ENCODE results near the gene HYAL1.

DNA sequence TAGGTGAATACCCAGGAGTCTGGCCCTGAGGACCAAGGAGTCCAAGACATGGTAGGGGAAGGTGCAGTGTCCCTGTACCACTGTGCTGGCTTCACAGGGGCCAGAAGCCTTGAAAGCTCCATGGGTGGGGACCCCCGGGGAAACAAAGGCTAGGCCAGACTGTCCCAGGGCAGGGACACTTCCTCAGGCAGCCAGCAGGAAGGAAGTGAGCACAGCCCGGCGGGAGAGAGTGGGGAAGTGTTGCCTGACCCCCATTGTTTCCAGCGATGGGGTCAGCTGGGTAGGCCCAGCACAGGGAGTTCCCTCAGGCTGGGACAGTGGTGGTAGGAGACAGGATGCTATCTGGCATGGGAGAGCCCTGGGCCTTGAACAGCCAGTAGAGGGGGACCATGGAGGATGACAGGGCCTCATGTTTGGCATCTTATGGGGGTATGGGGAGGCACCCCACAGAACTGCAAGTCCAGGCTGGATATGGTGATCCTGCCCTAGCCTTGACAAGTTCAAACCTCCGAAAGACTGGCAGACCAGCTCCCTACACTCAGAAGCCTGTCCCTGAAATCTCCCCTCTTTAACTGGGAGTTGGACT is 20.3 kb upstream of the HYAL1 start:
- TF ChIP-seq ARNTL (CRISPR knock-in tag; IDR thresholded peaks at IDR 0.05; ENCODE audit: borderline replicate concordance, low read depth) (no peak), PPARA (CRISPR knock-in tag; IDR thresholded peaks at IDR 0.05; ENCODE audit: borderline replicate concordance) (no peak), ESRRG (CRISPR knock-in tag; IDR thresholded peaks at IDR 0.05) (no peak), ZNF8 (CRISPR knock-in tag; IDR thresholded peaks at IDR 0.05) (no peak), GLIS3 (CRISPR knock-in tag; IDR thresholded peaks at IDR 0.05) (no peak), ZNF70 (CRISPR knock-in tag; IDR thresholded peaks at IDR 0.05) (no peak), CSDC2 (CRISPR knock-in tag; IDR thresholded peaks at IDR 0.05) (no peak), RARB (CRISPR knock-in tag; IDR thresholded peaks at IDR 0.05) (no peak), ZFP30 (CRISPR knock-in tag; IDR thresholded peaks at IDR 0.05) (no peak)
- TF ChIP-seq, protein P1, sequence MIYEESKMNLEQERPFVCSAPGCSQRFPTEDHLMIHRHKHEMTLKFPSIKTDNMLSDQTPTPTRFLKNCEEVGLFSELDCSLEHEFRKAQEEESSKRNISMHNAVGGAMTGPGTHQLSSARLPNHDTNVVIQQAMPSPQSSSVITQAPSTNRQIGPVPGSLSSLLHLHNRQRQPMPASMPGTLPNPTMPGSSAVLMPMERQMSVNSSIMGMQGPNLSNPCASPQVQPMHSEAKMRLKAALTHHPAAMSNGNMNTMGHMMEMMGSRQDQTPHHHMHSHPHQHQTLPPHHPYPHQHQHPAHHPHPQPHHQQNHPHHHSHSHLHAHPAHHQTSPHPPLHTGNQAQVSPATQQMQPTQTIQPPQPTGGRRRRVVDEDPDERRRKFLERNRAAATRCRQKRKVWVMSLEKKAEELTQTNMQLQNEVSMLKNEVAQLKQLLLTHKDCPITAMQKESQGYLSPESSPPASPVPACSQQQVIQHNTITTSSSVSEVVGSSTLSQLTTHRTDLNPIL (CRISPR knock-in tag; IDR thresholded peaks at IDR 0.05; ENCODE audit: low read depth) = no peak
- TF ChIP-seq, protein P2, sequence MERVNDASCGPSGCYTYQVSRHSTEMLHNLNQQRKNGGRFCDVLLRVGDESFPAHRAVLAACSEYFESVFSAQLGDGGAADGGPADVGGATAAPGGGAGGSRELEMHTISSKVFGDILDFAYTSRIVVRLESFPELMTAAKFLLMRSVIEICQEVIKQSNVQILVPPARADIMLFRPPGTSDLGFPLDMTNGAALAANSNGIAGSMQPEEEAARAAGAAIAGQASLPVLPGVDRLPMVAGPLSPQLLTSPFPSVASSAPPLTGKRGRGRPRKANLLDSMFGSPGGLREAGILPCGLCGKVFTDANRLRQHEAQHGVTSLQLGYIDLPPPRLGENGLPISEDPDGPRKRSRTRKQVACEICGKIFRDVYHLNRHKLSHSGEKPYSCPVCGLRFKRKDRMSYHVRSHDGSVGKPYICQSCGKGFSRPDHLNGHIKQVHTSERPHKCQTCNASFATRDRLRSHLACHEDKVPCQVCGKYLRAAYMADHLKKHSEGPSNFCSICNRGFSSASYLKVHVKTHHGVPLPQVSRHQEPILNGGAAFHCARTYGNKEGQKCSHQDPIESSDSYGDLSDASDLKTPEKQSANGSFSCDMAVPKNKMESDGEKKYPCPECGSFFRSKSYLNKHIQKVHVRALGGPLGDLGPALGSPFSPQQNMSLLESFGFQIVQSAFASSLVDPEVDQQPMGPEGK (CRISPR knock-in tag; IDR thresholded peaks at IDR 0.05; ENCODE audit: borderline replicate concordance) = no peak
- TF ChIP-seq, protein P3, sequence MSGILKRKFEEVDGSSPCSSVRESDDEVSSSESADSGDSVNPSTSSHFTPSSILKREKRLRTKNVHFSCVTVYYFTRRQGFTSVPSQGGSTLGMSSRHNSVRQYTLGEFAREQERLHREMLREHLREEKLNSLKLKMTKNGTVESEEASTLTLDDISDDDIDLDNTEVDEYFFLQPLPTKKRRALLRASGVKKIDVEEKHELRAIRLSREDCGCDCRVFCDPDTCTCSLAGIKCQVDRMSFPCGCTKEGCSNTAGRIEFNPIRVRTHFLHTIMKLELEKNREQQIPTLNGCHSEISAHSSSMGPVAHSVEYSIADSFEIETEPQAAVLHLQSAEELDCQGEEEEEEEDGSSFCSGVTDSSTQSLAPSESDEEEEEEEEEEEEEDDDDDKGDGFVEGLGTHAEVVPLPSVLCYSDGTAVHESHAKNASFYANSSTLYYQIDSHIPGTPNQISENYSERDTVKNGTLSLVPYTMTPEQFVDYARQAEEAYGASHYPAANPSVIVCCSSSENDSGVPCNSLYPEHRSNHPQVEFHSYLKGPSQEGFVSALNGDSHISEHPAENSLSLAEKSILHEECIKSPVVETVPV (CRISPR knock-in tag; IDR thresholded peaks at IDR 0.05) = no peak
